Endothelial cell of umbilical vein (primary cell): ENCODE data around the gene VGLL4.

Experiments used
- CTCF ChIP-seq, 2 donors: IDR thresholded peaks; 1 replicate in 1 of 2; 2 replicates in 1 of 2; pipeline ENCODE4 v1.5.1; 2011; ENCODE audit warnings: low read length in 2 of 2, mild to moderate bottlenecking in 2 of 2, moderate library complexity in 2 of 2, control low read depth in 1 of 2, inconsistent platforms in 1 of 2, low read depth in 1 of 2; ENCODE audit not compliant: insufficient read depth in 1 of 2; ENCODE audit errors: extremely low read depth in 1 of 2
- FOS ChIP-seq: IDR thresholded peaks from 2 replicates; pipeline ENCODE4 v1.6.1; 2011; ENCODE audit warnings: mild to moderate bottlenecking, low read length, moderate library complexity, borderline replicate concordance; ENCODE audit not compliant: insufficient read depth
- JUN ChIP-seq: IDR thresholded peaks from 2 replicates; pipeline ENCODE4 v1.6.1; 2011; ENCODE audit warnings: borderline replicate concordance, low read depth; ENCODE audit not compliant: insufficient read length, insufficient read depth
- MAX ChIP-seq: IDR thresholded peaks from 2 replicates; pipeline ENCODE4 v1.6.1; 2011; ENCODE audit not compliant: insufficient read depth, insufficient read length
- POLR2A ChIP-seq: IDR thresholded peaks from 2 replicates; pipeline ENCODE4 v1.6.1; 2012; ENCODE audit warnings: low read depth, mild to moderate bottlenecking, control low read depth, low read length
- POLR2AphosphoS5 ChIP-seq: IDR thresholded peaks from 2 replicates; pipeline ENCODE4 v1.6.1; 2012; ENCODE audit warnings: low read depth, mild to moderate bottlenecking, control low read depth, low read length, moderate library complexity; ENCODE audit not compliant: insufficient read depth

DNA sequence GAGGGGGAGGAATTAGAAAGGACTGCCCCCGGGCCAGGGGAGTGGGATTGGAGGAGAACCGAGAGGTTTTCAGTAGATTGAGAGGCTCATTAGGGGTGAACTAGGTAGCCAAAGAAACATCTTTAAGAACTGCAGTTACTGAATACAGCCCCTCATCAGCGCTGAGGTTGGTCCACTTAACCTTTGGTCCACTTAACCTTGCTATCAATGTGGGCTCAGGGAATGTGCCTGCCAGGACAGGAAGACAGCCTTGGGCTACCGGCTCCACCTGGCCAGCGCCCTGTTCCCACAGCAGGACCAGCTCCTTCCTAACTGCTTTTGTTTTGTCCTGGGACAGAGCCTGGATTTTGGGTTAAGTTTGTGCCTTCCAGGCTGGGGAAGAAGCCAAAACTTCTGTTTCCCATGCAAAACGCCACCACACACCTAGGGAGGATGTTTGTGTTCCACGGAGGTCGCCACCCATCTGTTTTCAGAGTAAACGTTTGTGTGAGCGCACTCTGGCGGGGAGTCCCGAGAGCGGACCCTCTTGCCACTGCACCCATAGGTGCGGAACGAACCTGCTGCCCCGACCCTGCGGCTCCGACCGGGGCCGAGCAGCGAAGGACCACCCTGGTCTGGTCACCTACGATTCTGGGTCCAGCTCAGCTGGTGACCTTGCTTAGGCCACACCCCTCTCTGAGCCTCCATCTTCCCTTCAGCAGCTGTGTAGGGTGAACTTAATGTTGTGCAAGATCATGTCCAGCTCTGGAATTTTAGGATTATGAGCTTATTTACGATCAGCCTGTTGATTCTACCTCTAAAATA lies 107.4 kb downstream of the VGLL4 start:
- no peak for TF ChIP-seq POLR2A
- TF ChIP-seq POLR2AphosphoS5, result no peak
- no peak for TF ChIP-seq MAX
- no peak for TF ChIP-seq CTCF (IDR thresholded peaks at IDR 0.05; ENCODE audit: extremely low read depth in 1 of 2, insufficient read depth in 1 of 2, low read depth in 1 of 2, low read length in 2 of 2)
- no peak for TF ChIP-seq JUN
- TF ChIP-seq FOS, result no peak
